Body of pancreas (tissue), 4 donors: ENCODE results near the gene WDR83. TPM values are rescaled to one million over a fixed set of nuclear protein-coding genes. Genes with fewer than 3 reads are reported as not detected.

Experiments
- ATAC-seq: fragments of 150-250 bp; one replicate; pipeline ENCODE4 v1.9.1; 2016
- DNase-seq, 4 donors: peaks; one replicate each; pipeline ENCODE4 v3.0.0-alpha.2; 2019
- H3K27ac ChIP-seq, 4 donors: fragments of 200-600 bp; sonication (generic); 1 replicate in 3 of 4; 2 replicates in 1 of 4; pipeline versions ENCODE4 v1.5.1 to v1.6.1; 2016 to 2019; ENCODE audit warnings: mild to moderate bottlenecking in 1 of 4, mixed read lengths in 1 of 4, moderate library complexity in 1 of 4
- H3K27me3 ChIP-seq, 2 donors: fragments of 200-600 bp; sonication (generic); one replicate each; pipeline ENCODE4 v1.6.0; 2016; ENCODE audit warnings: mild to moderate bottlenecking in 1 of 2
- H3K36me3 ChIP-seq, 2 donors: fragments of 200-600 bp; sonication (generic); replicated peaks in 1 of 2; 2 replicates each; pipeline ENCODE4 v1.5.1; 2016; ENCODE audit warnings: low read depth in 2 of 2; ENCODE audit not compliant: insufficient read depth in 1 of 2
- H3K4me1 ChIP-seq: fragments of 200-600 bp; sonication (generic); one replicate; pipeline ENCODE4 v1.6.0; 2016
- H3K4me3 ChIP-seq, 2 donors: fragments of 200-600 bp; sonication (generic); 1 replicate in 1 of 2; 2 replicates in 1 of 2; pipeline ENCODE4 v1.5.1; 2016 to 2019
- H3K9me3 ChIP-seq, 3 donors: fragments of 200-600 bp; sonication (generic); 1 replicate in 2 of 3; 2 replicates in 1 of 3; pipeline ENCODE4 v1.5.1; 2016
- POLR2A ChIP-seq, 3 donors: fragments of 450-650 bp; IDR thresholded peaks; one replicate each; pipeline ENCODE4 v1.6.1; 2016; ENCODE audit warnings: antibody characterized with exemption in 3 of 3, mild to moderate bottlenecking in 2 of 3
- WGBS, 2 donors: methylation state at CpG; one replicate each; pipeline ENCODE4 v1.1.5; 2017; 5-methylcytosine and 5-hydroxymethylcytosine counted together
- intact Hi-C: fragments of 100-400 bp; cut with DNase I; formaldehyde crosslinking; loops from one replicate; pipeline ENCODE4 v1.15.1; 2023
- total RNA-seq, 2 donors: library from RNA; depleted of rRNA; stranded (reverse); fragments of >200 nt; gene quantifications; one replicate each; pipeline ENCODE4 v1.1.0, GENCODE V29; 2016
- TF ChIP-seq, protein P1 (sequence below), 7 experiments: fragments of 450-650 bp in 4 of 7; fragments of 200-600 bp in 3 of 7; sonication (generic) in 3 of 7; IDR thresholded peaks; one replicate each; pipeline ENCODE4 v1.5.1; 2016 to 2019; ENCODE audit warnings: antibody characterized with exemption in 7 of 7

The WDR83 gene
- total RNA-seq, 2 donors from 2014 or later = 12.5 to 37.2 TPM

DNA sequence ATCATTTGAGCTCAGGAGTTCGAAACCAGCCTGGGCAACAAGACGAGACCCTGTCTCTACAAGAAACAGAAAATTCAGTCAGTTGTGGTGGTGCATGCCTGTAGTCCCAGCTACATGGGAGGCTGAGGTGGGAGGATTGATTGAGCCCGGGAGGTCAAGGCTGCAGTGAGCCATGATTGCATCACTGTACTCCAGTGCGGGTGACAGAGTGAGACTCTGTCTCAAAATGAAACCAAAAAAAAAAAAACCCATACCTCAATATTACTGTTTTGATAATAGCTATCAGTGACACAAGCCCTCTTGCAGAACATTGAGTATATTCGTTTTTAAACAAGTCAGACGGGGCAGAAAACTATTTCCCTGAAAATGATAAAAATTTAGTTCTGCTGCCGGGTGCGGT, 39.6 kb upstream of the WDR83 start:
- no peak for ATAC-seq
- Histone ChIP-seq H3K27ac (no peak overlapping the region), H3K9me3 (peaks cover 0 to 8% (median 0%) of the 10 kb centered on the region in 3 donors), H3K4me1 (no peaks in the 10 kb centered on the region), H3K4me3 (no peak overlapping the region), H3K27me3 (no peaks in the 10 kb centered on the region), H3K36me3 (peaks cover 28 to 37% of the 10 kb centered on the region in 2 donors)
- no peak for DNase-seq
- WGBS, 2 donors = 87 to 93% methylated on average over 8 of the region's 8 CpGs
- intact Hi-C loops = no loop called here
- TF ChIP-seq POLR2A (IDR thresholded peaks at IDR 0.05) = no peak
- TF ChIP-seq, protein P1, sequence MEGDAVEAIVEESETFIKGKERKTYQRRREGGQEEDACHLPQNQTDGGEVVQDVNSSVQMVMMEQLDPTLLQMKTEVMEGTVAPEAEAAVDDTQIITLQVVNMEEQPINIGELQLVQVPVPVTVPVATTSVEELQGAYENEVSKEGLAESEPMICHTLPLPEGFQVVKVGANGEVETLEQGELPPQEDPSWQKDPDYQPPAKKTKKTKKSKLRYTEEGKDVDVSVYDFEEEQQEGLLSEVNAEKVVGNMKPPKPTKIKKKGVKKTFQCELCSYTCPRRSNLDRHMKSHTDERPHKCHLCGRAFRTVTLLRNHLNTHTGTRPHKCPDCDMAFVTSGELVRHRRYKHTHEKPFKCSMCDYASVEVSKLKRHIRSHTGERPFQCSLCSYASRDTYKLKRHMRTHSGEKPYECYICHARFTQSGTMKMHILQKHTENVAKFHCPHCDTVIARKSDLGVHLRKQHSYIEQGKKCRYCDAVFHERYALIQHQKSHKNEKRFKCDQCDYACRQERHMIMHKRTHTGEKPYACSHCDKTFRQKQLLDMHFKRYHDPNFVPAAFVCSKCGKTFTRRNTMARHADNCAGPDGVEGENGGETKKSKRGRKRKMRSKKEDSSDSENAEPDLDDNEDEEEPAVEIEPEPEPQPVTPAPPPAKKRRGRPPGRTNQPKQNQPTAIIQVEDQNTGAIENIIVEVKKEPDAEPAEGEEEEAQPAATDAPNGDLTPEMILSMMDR (IDR thresholded peaks at IDR 0.05) = no peak

- no peaks in the 10 kb centered on the region for H3K4me1 ChIP-seq
- no peak for ATAC-seq
- no peak overlapping the region for H3K4me3 ChIP-seq
- no peaks in the 10 kb centered on the region for H3K27me3 ChIP-seq
- no peak overlapping the region for H3K27ac ChIP-seq
- DNase-seq = no peak
- peaks cover 28 to 37% of the 10 kb centered on the region in 2 donors for H3K36me3 ChIP-seq
- no peak for TF ChIP-seq POLR2A (IDR thresholded peaks at IDR 0.05)
- TF ChIP-seq, protein P1 (IDR thresholded peaks at IDR 0.05) = no peak
- WGBS, 2 donors = 94 to 96% methylated on average over 17 of the region's 17 CpGs
- peaks cover 0 to 8% (median 0%) of the 10 kb centered on the region in 3 donors for H3K9me3 ChIP-seq
- intact Hi-C loops = no loop called here
Measured at GRCh38 chr19:12628040-12629022, 38.3 kb upstream of the WDR83 start.

DNA sequence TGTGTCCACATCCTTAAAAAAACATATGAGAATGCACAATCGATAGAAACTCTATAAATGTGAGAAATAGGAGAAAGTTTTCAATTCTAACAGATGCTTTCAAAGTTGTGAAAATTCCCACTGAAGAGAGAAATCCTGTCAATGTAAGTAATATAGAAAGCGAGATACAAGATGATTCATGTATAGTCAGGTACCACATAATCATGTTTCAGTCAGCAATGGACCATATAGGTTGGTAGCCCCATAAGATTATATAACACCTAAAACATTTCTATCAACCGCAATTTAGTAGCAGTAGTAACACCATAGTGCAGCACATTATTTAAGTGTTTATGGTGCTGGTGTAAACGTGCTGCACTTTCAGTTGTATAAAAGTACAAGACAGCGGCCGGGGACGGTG, 37.4 kb upstream of the WDR83 start:
- DNase-seq = no peak
- Histone ChIP-seq H3K27ac (no peak overlapping the region), H3K9me3 (peaks cover 0 to 8% (median 0%) of the 10 kb centered on the region in 3 donors), H3K4me1 (no peaks in the 10 kb centered on the region), H3K36me3 (peaks cover 28 to 37% of the 10 kb centered on the region in 2 donors), H3K4me3 (no peak overlapping the region), H3K27me3 (no peaks in the 10 kb centered on the region)
- ATAC-seq = no peak
- intact Hi-C loops = no loop called here
- WGBS, 2 donors = 97 to 98% methylated on average over 7 of the region's 7 CpGs
- TF ChIP-seq, protein P1 (IDR thresholded peaks at IDR 0.05) = no peak
- TF ChIP-seq POLR2A (IDR thresholded peaks at IDR 0.05) = no peak

GRCh38 chr19:12636631-12637030, 30.0 kb upstream of the WDR83 start:
- no peaks in the 10 kb centered on the region for H3K9me3 ChIP-seq
- no peaks in the 10 kb centered on the region for H3K36me3 ChIP-seq
- ATAC-seq = no peak
- intact Hi-C loops = no loop called here
- no peak for TF ChIP-seq POLR2A (IDR thresholded peaks at IDR 0.05)
- TF ChIP-seq, protein P1 (IDR thresholded peaks at IDR 0.05) = no peak
- DNase-seq = no peak
- no peaks in the 10 kb centered on the region for H3K27me3 ChIP-seq
- H3K27ac ChIP-seq = no peak overlapping the region
- H3K4me3 ChIP-seq = no peak overlapping the region
- H3K4me1 ChIP-seq = peaks cover 12% of the 10 kb centered on the region
- WGBS, 2 donors = 75 to 77% methylated on average over 11 to 13 of the region's 13 CpGs
